Neutrophil (primary cell): ENCODE measurements around the gene TOP3B.

Experiments
- H3K27ac ChIP-seq: fragments of 200-600 bp; sonication (generic); 2 replicates; pipeline ENCODE4 v1.5.1; 2016; ENCODE audit warnings: mild to moderate bottlenecking, moderate library complexity
- H3K27me3 ChIP-seq: fragments of 200-600 bp; sonication (generic); 2 replicates; pipeline ENCODE4 v1.6.0; 2016; ENCODE audit warnings: mild to moderate bottlenecking
- H3K36me3 ChIP-seq: fragments of 200-600 bp; sonication (generic); 2 replicates; pipeline ENCODE4 v1.5.1; 2017
- H3K4me1 ChIP-seq, 2 experiments: fragments of 200-600 bp in 1 of 2; sonication (generic) in 1 of 2; 1 replicate in 1 of 2; 2 replicates in 1 of 2; pipeline versions ENCODE4 v1.5.1 to v1.6.1; 2013 to 2016; ENCODE audit warnings: low read depth in 1 of 2, low read length in 1 of 2, mild to moderate bottlenecking in 1 of 2, moderate library complexity in 1 of 2; ENCODE audit not compliant: control insufficient read depth in 1 of 2, insufficient read depth in 1 of 2
- H3K4me3 ChIP-seq, 2 experiments: fragments of 200-600 bp in 1 of 2; sonication (generic) in 1 of 2; 1 replicate in 1 of 2; 2 replicates in 1 of 2; pipeline ENCODE4 v1.5.1; 2013 to 2016; ENCODE audit warnings: low read depth in 1 of 2, low read length in 1 of 2, mild to moderate bottlenecking in 1 of 2, moderate library complexity in 1 of 2
- H3K9me3 ChIP-seq: fragments of 200-600 bp; sonication (generic); 2 replicates; pipeline ENCODE4 v1.5.1; 2016
- CTCF ChIP-seq: fragments of 200-600 bp; sonication (generic); IDR thresholded peaks from 2 replicates; pipeline ENCODE4 v1.5.1; 2016; ENCODE audit warnings: antibody characterized with exemption

The TOP3B gene

GRCh38 chr22:22015631-22016030 lies 33.0 kb upstream of the TOP3B start:
- Histone ChIP-seq H3K9me3 (no peaks in the 10 kb centered on the region), H3K36me3 (no peaks in the 10 kb centered on the region), H3K27me3 (no peaks in the 10 kb centered on the region), H3K4me3 (no peak overlapping the region), H3K27ac (no peak overlapping the region), H3K4me1 (no peaks in the 10 kb centered on the region)
- no peak for TF ChIP-seq CTCF

GRCh38 chr22:22014285-22014659 lies 31.7 kb upstream of the TOP3B start:
- H3K4me3 ChIP-seq: no peak overlapping the region
- no peak for TF ChIP-seq CTCF
- no peak overlapping the region for H3K27ac ChIP-seq
- no peaks in the 10 kb centered on the region for H3K4me1 ChIP-seq
- H3K36me3 ChIP-seq: no peaks in the 10 kb centered on the region
- peaks cover 6% of the 10 kb centered on the region for H3K27me3 ChIP-seq
- H3K9me3 ChIP-seq: no peaks in the 10 kb centered on the region

GRCh38 chr22:22013559-22014284 lies 31.1 kb upstream of the TOP3B start:
- H3K27ac ChIP-seq: no peak overlapping the region
- H3K27me3 ChIP-seq: peaks cover 6% of the 10 kb centered on the region
- H3K36me3 ChIP-seq: no peaks in the 10 kb centered on the region
- no peak for TF ChIP-seq CTCF
- no peaks in the 10 kb centered on the region for H3K9me3 ChIP-seq
- no peaks in the 10 kb centered on the region for H3K4me1 ChIP-seq
- H3K4me3 ChIP-seq: no peak overlapping the region

- TF ChIP-seq CTCF: no peak
- Histone ChIP-seq H3K27me3 (peaks cover 6% of the 10 kb centered on the region), H3K4me1 (no peaks in the 10 kb centered on the region), H3K36me3 (no peaks in the 10 kb centered on the region), H3K9me3 (no peaks in the 10 kb centered on the region), H3K4me3 (no peak overlapping the region), H3K27ac (no peak overlapping the region)
These were observed 29.4 kb upstream of the TOP3B start for GRCh38 chr22:22011964-22012363.

- no peak for TF ChIP-seq CTCF
- Histone ChIP-seq H3K4me1 (no peaks in the 10 kb centered on the region), H3K27ac (no peak overlapping the region), H3K36me3 (no peaks in the 10 kb centered on the region), H3K9me3 (no peaks in the 10 kb centered on the region), H3K27me3 (peaks cover 6% of the 10 kb centered on the region), H3K4me3 (no peak overlapping the region)
These were observed 27.8 kb upstream of the TOP3B start for GRCh38 chr22:22010358-22010757.
